HEK293 (cell line): ENCODE measurements around the gene EIF2B2.

Source experiments
- CTCF ChIA-PET: fragments of 350-600 bp; formaldehyde crosslinking; extraction: SDS; loops from one replicate; lab custom pipeline; 2021; ENCODE audit warnings: antibody characterized with exemption; lab: Yijun Ruan, JAX
- POLR2A ChIA-PET: fragments of 300-600 bp; formaldehyde crosslinking; extraction: SDS; loops from one replicate; lab custom pipeline; 2020; ENCODE audit warnings: antibody characterized with exemption, inconsistent platforms; lab: Yijun Ruan, JAX
- H3K27ac ChIP-seq: fragments of 200-500 bp; sonication (Bioruptor generic); 2 replicates; pipeline ENCODE4 v1.5.1; 2014; ENCODE audit warnings: low read depth, low read length, control low read depth, inconsistent platforms; ENCODE audit errors: extremely low read depth
- H3K36me3 ChIP-seq, 2 experiments: fragments of 200-500 bp in 1 of 2; sonication (Bioruptor generic) in 1 of 2; 1 replicate in 1 of 2; 2 replicates in 1 of 2; pipeline ENCODE4 v1.5.1; 2014 to 2017; ENCODE audit warnings: inconsistent platforms in 2 of 2, low read length in 2 of 2; ENCODE audit not compliant: control insufficient read depth in 2 of 2, insufficient read depth in 1 of 2
- H3K4me1 ChIP-seq: fragments of 200-500 bp; sonication (Bioruptor generic); 2 replicates; pipeline ENCODE4 v1.5.1; 2014; ENCODE audit warnings: mild to moderate bottlenecking, low read length, inconsistent platforms; ENCODE audit not compliant: control insufficient read depth, insufficient read depth
- H3K4me3 ChIP-seq: 2 replicates; pipeline ENCODE4 v1.5.1; 2011; ENCODE audit warnings: low read depth, mild to moderate bottlenecking, control low read depth, low read length, moderate library complexity
- H3K9me3 ChIP-seq: fragments of 200-500 bp; sonication (Bioruptor generic); 2 replicates; pipeline ENCODE4 v1.5.1; 2014; ENCODE audit warnings: low read depth, low read length, inconsistent platforms; ENCODE audit not compliant: control insufficient read depth, insufficient read depth
- MEIS1 ChIP-seq: sonication (generic); formaldehyde crosslinking; IDR thresholded peaks from 2 replicates; pipeline ENCODE4 v1.8.1; 2022; ENCODE audit warnings: missing genetic modification reagents, mild to moderate bottlenecking, borderline replicate concordance
- TRIM28 ChIP-seq: IDR thresholded peaks from 2 replicates; pipeline ENCODE4 v1.6.1; 2011; ENCODE audit warnings: low read length, control low read depth, borderline replicate concordance
- TSHZ1 ChIP-seq: fragments of 450-650 bp; formaldehyde crosslinking; IDR thresholded peaks from 2 replicates; pipeline ENCODE4 v1.5.1; 2016; ENCODE audit warnings: missing biosample characterization, missing genetic modification characterization, borderline replicate concordance
- WT1 ChIP-seq: fragments of 450-650 bp; formaldehyde crosslinking; IDR thresholded peaks from 2 replicates; pipeline ENCODE4 v1.5.1; 2016; ENCODE audit warnings: missing biosample characterization, missing genetic modification characterization
- ZBTB7A ChIP-seq: fragments of 450-650 bp; formaldehyde crosslinking; IDR thresholded peaks from 2 replicates; pipeline ENCODE4 v1.5.1; 2016; ENCODE audit warnings: low read depth, missing biosample characterization, missing genetic modification characterization
- ZNF140 ChIP-seq: fragments of 450-650 bp; formaldehyde crosslinking; IDR thresholded peaks from 2 replicates; pipeline ENCODE4 v1.5.1; 2016; ENCODE audit warnings: missing biosample characterization, missing genetic modification characterization
- ZNF157 ChIP-seq: fragments of 450-650 bp; formaldehyde crosslinking; IDR thresholded peaks from 2 replicates; pipeline ENCODE4 v1.5.1; 2016; ENCODE audit warnings: missing biosample characterization, missing genetic modification characterization
- ZNF223 ChIP-seq: fragments of 450-650 bp; formaldehyde crosslinking; IDR thresholded peaks from 2 replicates; pipeline ENCODE4 v1.5.1; 2016; ENCODE audit warnings: missing biosample characterization, missing genetic modification characterization
- ZNF239 ChIP-seq: fragments of 450-650 bp; formaldehyde crosslinking; IDR thresholded peaks from 2 replicates; pipeline ENCODE4 v1.5.1; 2016; ENCODE audit warnings: missing biosample characterization, missing genetic modification characterization
- ZNF274 ChIP-seq, 2 experiments: fragments of 200-500 bp in 1 of 2; fragments of 450-650 bp in 1 of 2; sonication (Bioruptor generic) in 1 of 2; formaldehyde crosslinking in 1 of 2; IDR thresholded peaks; 2 replicates each; pipeline versions ENCODE4 v1.5.1 to v1.6.1; 2014 to 2016; ENCODE audit warnings: borderline replicate concordance in 1 of 2, inconsistent platforms in 1 of 2, low read length in 1 of 2, missing biosample characterization in 1 of 2, missing genetic modification characterization in 1 of 2
- ZNF350 ChIP-seq: fragments of 450-650 bp; formaldehyde crosslinking; IDR thresholded peaks from 2 replicates; pipeline ENCODE4 v1.5.0; 2017; ENCODE audit warnings: missing biosample characterization, mild to moderate bottlenecking, missing genetic modification characterization
- ZNF398 ChIP-seq: fragments of 450-650 bp; formaldehyde crosslinking; IDR thresholded peaks from 2 replicates; pipeline ENCODE4 v1.5.1; 2017; ENCODE audit warnings: missing biosample characterization, missing genetic modification characterization
- ZNF404 ChIP-seq: fragments of 450-650 bp; formaldehyde crosslinking; IDR thresholded peaks from 2 replicates; pipeline ENCODE4 v1.5.1; 2017; ENCODE audit warnings: missing biosample characterization, missing genetic modification characterization
- ZNF510 ChIP-seq: fragments of 450-650 bp; formaldehyde crosslinking; IDR thresholded peaks from 2 replicates; pipeline ENCODE4 v1.5.1; 2018; ENCODE audit warnings: mild to moderate bottlenecking, missing genetic modification characterization, missing biosample characterization; ENCODE audit not compliant: insufficient replicate concordance
- ZNF555 ChIP-seq: fragments of 450-650 bp; formaldehyde crosslinking; conservative IDR thresholded peaks from 2 replicates; pipeline ENCODE4 v1.5.1; 2017; ENCODE audit warnings: missing biosample characterization, mild to moderate bottlenecking, missing genetic modification characterization, inconsistent platforms
- ZNF610 ChIP-seq: fragments of 450-650 bp; formaldehyde crosslinking; IDR thresholded peaks from 2 replicates; pipeline ENCODE4 v1.5.1; 2016; ENCODE audit warnings: missing biosample characterization, missing genetic modification characterization, borderline replicate concordance
- ZNF654 ChIP-seq: fragments of 450-650 bp; formaldehyde crosslinking; IDR thresholded peaks from 2 replicates; pipeline ENCODE4 v1.5.1; 2016; ENCODE audit warnings: low read depth, missing biosample characterization, missing genetic modification characterization
- ZNF785 ChIP-seq: fragments of 450-650 bp; formaldehyde crosslinking; IDR thresholded peaks from 2 replicates; pipeline ENCODE4 v1.5.1; 2016; ENCODE audit warnings: missing biosample characterization, missing genetic modification characterization
- TF ChIP-seq, protein P1 (sequence below): sonication (generic); formaldehyde crosslinking; IDR thresholded peaks from 2 replicates; pipeline ENCODE4 v1.8.1; 2022; ENCODE audit warnings: mild to moderate bottlenecking, moderate library complexity, missing genetic modification reagents

The EIF2B2 gene

DNA sequence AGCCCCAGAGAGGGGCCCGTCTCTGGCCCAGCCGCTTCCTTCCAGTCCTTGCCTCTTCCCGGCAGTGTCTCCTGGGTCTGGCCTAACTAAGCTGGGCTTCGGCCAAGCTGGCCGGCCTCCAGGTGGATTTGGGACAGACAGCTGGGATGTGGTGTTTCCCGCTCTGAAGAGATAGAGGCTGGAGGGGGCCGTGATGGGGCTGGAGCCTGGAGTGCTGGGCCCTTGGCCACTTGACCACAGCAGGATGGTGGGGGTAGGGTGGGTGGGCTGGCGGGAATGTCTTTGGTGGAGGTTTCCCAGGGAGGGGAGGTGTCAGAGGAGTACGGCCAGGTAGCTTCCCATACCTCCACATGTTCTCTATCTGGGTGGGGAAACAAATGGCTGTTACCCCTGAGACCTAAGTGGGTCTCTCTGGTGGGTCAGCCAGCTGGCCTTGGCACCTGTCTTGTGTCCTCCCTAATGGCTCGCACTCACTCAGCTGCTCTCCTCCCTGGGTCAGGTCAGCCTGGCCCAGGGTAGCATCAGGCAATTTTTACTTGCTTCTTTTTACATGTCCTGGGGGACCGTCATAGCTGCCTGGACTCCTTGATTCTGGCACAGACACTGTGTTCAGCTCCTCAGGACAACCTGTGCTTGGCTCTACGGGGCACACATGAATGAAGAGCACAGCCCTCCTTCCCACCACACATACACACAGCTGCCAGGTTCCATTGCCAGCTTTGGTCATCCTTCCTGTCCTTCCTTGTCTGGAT is 27.5 kb upstream of the EIF2B2 start (continued):
- TF ChIP-seq ZNF610 (no peak), ZNF350 (no peak), ZNF654 (tag by site-specific recombination) (no peak), ZNF510 (tag by site-specific recombination) (no peak), MEIS1 (CRISPR knock-in tag) (no peak), ZNF140 (no peak), ZNF223 (tag by site-specific recombination) (no peak), ZNF785 (tag by site-specific recombination) (no peak), WT1 (tag by site-specific recombination) (no peak)
- TF ChIP-seq, protein P1, sequence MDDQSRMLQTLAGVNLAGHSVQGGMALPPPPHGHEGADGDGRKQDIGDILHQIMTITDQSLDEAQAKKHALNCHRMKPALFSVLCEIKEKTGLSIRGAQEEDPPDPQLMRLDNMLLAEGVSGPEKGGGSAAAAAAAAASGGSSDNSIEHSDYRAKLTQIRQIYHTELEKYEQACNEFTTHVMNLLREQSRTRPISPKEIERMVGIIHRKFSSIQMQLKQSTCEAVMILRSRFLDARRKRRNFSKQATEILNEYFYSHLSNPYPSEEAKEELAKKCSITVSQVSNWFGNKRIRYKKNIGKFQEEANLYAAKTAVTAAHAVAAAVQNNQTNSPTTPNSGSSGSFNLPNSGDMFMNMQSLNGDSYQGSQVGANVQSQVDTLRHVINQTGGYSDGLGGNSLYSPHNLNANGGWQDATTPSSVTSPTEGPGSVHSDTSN (CRISPR knock-in tag), result no peak

DNA sequence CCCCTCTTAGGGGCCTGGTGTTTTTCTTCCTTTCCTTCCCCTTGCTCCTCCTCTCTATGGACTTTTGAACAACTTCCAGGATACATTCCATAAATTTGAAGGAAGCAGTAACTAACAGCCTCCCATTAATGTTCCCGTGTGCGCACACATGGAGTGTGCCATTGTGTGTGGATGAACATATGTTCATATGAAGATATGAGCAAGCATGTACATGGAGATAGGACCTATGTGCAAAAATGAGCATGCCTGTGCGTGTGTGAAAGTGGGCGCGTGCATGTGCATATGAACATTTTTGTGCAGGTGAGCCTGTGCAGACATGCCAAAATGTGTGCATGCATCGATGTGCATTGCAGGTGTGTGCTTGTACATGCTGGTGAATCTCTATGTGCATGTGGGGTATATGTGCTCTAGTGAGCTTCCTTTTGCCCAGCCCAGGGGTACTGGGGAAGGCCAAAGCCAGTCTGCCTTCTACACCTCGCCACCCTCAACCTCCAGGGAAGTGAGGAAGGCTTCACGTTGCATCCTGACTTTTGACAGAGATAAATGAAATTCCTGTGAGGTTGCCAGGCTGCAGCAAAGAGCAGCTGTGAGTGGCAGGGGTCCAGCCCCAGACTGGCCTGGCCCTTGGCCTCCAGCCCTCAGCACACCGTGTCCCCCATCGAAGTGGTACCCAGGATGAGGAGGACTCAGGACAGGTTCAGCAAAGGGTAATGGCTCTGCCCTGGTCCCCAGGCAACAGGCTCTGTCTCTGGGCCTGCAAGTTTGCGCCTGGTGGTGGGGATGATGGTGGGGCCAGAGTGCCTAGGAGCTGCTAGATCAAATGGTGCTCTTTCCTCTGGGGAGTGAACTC is 26.2 kb upstream of the EIF2B2 start:
- H3K27ac ChIP-seq, result no peak overlapping the region
- no peaks in the 10 kb centered on the region for H3K9me3 ChIP-seq
- TF ChIP-seq ZNF404 (tag by site-specific recombination) (no peak), ZNF555 (tag by site-specific recombination) (no peak), ZBTB7A (no peak), TSHZ1 (tag by site-specific recombination) (no peak), ZNF157 (no peak), ZNF398 (tag by site-specific recombination) (no peak), ZNF239 (no peak), ZNF274 (IDR thresholded peaks at IDR 0.05; ENCODE audit: low read length) (no peak), ZNF274 (tag by site-specific recombination; IDR thresholded peaks at IDR 0.05; ENCODE audit: borderline replicate concordance) (no peak), TRIM28 (no peak)
- TF ChIP-seq, all 188 proteins: peak for 0
- Histone ChIP-seq H3K4me1 (no peaks in the 10 kb centered on the region; the same call in 1 of the 2 replicates), H3K4me3 (no peak overlapping the region), H3K36me3 (no peaks in the 10 kb centered on the region)
- ChIA-PET POLR2A (no interaction called here), CTCF (interaction anchor here (0.6 kb wide), 1 partner anchor 45 kb away, joined by 3 read pairs; no protein-coding TSS in a partner anchor)
